NCI-H187 treated with DMSO at 0.1 percent for 48 hours (cell line): ENCODE results near the gene TULP1.
"Not testable (repeated sequence)": the region's sequence is repeated elsewhere in the genome, so short reads cannot be mapped to it uniquely, and the experiment has no call there.

Experiments used
- DNase-seq: peaks from one replicate; lab custom pipeline; 2025; lab: John Stamatoyannopoulos, UW

Gene TULP1

DNA sequence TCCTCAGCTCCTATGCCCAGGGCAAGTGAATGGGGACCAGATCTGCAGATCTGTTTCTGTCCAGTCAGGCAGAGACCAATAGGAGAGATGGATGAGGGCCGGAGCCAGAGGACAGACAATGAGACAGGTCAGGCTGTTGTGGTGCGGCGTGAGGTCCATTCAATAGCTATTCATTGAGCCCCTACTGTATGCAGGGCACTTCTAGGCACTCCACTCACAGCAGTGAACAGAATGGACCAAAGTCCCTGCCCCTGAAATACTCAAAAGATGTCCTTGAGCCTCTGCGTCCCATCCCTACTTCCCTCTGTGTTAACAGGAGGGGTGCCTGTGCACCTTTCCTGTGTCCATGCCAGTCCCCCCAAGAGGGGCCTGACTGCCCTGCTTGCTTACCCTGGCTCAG lies 8.5 kb upstream of the TULP1 start:
- no peak for DNase-seq

DNA sequence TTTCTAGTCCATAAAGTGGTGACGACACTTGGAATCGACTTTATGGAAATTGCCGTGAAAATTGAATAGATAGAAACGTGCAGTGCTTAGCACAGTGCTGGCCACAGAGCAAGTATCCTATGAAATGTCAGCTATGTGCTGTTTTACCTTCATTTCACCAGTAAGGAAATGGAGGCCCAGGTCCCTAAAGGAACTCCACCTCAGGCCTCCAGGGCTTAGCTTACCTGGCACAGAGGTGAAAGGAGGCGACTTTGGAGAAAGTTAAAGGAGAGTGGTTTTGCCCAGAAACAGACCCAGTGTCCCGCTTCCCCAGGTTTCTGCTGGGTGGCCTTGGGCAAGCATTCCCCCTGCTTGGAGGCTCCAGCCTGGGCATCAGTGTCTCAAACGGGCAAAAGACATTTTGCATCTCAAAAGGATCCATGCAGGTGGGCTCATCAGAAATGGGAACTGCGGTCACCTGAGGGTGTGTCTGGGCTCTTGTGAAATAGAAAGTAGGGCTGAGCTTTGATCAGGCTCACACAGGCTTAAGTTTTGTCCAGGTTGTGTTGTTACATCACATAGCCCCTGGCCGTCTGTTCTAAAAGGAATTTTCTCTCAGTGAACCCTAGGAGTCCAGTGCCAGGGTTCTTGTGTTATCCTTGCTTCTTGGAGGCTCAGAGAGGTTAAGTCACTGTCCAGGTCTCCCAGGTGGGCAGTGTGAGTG lies 6.8 kb upstream of the TULP1 start:
- no peak for DNase-seq

DNA sequence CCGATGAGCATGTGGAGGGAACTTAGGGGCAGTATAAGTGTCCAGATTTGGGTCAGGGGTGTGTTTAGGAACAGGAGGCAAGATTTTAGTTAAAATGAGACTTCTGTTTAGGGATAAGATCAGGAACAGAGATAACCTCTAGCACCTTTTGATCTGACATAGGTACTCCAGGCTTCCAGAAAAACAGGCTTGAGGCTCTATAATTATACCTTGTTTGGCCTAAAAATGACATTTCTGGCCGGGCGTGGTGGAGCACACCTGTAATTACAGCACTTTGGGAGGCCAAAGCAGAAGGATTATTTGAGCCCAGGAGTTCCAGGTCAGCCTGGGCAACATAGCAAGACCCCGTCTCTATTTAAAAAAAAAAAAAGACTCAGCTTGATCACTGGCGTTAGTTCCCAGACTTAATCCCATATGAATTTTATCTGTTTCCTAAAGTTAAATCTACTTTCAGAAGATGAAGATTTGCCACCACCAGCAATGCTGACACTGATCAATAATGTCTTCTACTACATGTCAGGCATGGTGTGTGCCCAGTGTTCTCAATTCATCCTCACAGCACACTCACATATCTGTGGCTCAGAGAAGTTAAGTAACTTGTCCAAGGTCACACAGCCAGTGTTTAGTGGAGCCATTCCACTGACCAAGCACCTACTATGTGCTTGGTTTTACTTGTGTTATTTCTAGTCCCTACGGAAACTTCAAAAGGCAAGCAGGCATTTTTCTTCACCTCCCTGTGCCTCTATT lies 6.0 kb upstream of the TULP1 start:
- DNase-seq = no peak

DNA sequence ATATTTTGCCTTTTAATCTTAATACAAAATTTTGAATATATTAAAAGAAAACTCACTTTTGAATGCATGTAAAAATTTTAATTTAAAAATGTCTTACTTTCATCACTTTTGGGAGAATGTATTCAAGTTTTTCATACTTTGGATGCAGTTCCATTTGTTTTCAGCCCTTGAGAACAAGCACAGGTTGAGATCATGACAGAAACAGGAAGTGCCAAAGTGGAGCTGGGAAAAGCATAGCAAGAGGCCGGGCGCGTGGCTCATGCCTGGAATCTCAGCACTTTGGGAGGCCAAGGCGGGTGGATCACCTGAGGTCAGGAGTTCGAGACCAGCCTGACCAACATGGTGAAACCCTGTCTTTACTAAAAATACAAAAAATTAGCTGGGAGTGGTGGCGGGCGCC lies 5.3 kb upstream of the TULP1 start:
- DNase-seq = not testable (repeated sequence)

DNA sequence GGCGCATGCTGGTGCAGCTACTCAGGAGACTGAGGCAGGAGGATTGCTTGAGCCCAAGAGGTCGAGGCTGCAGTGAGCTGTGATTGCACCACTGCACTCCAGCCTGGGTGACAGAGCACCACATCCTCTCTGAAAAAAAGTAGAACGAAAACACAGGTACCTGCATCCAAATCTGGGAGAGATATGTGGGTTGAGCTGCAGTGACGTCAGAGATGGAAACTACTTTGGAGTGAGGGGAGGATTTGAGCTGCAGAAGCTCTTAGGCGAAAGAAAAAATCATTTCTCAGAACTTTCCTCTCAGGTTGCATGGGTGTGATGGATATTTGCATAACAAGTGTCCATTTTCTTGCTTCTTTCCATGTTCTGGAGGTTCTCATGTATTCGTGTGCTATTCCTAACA lies 4.0 kb upstream of the TULP1 start:
- no peak for DNase-seq

DNA sequence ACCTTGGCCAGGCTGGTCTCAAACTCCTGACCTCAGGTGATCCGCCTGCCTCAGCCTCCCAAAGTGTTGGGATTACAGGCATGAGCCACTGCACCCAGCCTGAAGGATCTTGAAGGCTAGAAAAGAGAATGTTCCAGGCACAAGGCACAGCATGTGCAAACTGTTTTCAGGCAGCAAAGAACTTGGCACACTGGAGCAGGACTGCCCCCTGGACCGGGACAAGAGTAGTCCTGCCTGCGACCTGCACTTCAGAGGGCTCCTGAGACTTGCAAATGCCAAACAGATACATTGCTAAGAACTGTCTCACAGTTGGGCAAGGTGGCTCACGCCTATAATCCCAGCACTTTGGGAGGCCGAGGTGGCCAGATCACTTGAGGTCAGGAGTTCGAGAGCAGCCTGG lies 3.2 kb upstream of the TULP1 start:
- not testable (repeated sequence) for DNase-seq

DNA sequence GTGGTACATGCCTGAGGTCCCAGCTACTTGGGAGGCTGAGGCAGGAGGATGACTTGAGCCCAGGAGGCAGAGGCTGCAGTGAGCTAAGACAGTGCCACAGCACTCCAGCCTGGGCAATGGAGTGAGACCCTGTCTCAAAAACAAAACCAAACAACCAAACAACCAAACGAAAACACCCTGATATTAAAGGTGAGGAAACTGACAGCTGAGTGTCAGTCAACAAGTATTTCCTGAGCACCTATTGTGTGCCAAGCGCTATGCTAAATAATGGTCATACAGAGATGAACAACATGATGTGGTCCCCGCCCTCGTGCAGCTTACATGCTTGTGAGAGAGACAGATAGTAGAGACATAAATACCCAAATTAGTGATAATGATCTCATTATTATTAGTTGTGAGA lies 1.9 kb upstream of the TULP1 start:
- DNase-seq = no peak

DNA sequence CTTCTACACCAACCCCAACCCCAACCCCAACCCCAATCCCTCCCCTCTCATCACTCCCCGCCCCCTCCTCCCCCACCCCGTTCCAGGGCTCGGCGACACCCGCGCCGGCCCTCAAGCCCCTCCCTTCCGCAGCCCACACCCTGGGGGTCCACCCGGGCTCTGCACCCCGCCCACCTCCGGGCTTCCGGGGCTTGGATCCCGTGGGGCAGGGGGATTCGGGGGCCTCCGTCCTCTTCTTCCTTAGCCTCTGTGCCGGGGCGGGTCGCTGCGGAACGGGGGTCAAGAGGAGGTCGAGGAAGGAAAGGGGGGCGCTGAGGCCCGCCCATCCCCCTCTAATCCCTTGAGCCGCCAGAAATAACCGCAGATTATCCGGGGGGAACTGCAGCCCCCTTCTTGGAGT lies 690 bp downstream of the TULP1 start:
- no peak for DNase-seq

DNA sequence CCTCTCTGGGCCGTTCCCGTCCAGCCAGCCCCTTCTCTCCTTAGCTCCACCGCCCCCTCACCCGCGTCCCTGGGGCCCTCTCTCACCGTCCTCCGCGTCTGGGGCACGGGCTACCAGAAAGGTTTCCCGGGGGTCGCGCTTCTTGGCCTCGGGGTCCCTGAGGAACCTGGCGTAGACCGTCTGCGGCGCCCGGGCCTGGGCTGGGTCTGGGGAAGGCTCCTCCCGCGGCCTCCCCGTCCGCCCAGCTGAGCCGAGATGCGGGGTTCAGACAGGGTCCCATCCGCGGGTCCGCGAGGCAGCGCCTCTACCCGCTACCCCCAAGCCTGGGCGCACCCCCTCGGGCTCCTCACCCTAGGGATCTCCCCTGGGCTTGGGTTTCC lies 1.1 kb downstream of the TULP1 start:
- no peak for DNase-seq

DNA sequence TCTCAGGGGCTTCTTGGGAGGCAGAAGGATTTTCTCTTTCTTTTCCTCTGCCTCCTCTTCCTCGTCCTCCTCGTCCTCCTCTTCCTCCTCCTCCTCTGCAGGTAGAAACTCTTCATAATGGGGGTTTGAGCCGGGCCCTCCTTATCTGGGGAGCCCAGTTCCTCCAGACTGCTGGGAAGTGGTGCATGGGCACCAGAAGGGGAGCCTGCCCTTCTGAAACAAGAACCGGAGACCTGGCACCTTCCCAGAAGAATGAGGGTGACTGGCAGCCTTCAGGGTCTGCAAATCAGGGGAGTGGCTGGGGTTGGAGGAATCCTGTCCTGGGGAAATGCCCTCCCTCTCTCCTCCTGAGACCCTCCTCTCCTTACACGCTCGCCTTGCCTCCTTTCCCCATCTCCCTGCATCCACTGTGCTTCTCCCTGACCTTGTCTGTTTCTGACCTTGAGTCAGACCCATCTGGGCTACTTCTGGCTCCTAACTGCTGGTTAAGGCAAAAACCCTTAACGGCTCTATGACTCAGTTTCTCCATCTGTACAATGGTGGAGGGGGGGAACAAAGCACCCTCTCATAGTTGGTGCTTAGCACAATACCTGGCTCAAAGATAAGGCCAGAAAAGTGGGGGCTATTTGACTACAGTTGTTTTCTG lies 1.7 kb downstream of the TULP1 start:
- DNase-seq = no peak

DNA sequence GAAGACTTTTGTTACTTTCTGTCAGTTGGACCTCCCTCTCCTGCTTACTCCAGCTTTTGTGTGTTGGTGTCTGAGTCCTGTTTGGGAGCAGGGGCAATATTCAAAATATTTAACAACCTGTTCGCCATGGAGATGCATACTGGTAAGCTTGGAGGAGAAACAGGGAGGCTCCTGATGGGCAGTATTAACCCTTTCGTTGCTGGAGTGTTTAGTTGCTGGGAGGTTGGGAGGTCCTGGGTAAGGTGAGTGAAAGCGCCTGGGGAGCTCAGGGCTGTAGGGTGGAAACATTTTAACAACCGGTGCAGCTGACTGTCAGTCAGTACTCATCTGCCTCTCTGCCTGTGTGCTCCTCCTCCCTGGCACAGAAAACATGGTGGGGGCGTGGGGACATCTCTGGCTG lies 4.2 kb downstream of the TULP1 start:
- no peak for DNase-seq

DNA sequence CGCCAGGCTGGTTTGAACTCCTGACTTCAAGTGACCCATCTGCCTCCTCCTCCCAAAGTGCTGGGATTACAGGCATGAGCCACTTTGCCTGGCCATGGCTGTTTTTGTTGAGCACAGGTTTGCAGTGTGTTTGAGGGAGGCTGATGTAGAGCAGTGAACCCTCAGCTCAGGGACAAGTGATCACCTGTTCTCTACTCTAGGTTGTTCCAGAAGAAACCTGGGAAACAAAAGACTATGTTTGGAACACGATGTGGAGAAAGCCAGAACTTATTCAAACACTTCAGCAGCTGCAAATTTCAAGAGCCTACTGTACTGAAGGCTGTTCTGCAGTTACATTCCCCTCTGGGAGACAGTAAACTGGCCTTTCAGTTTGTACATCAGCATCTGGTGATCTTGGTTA lies 4.7 kb downstream of the TULP1 start:
- DNase-seq = no peak

DNA sequence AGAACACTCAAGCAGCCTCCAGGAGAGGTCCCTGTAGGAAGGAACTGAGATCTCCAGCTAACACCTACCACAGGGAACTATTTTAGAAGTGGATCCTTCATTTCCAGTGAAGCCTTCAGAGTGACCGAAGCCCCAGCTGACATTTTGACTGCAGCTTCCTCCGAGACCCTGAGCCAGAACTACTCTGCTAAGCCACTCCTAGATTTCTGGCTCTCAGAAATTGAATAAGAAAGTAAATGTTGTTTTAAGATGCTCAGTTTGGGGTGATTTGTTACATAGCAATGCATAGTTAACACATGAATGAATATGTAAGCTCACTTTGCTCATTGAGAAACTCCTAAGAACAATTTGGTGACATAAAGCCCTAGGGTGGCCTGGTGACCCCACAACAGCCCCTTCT lies 5.5 kb downstream of the TULP1 start:
- no peak for DNase-seq

DNA sequence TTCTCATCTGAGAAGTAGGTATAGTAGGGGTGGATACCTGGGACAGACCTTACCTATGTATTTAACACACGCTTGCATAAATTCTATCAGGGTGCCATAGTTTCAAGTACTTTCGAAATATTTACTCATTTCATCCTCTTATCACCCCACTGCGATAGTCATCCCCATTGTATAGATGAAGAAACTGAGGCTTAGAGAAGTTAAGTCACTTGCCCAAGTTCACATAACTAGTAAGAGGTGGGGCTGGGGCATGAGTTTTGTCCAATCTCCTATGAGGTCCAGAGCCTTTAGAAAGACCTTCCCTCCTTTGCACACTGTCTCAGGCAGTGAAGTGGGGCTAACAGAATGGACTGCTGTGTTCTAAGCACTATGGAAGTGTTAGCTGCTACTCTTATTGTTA lies 6.2 kb downstream of the TULP1 start:
- no peak for DNase-seq

DNA sequence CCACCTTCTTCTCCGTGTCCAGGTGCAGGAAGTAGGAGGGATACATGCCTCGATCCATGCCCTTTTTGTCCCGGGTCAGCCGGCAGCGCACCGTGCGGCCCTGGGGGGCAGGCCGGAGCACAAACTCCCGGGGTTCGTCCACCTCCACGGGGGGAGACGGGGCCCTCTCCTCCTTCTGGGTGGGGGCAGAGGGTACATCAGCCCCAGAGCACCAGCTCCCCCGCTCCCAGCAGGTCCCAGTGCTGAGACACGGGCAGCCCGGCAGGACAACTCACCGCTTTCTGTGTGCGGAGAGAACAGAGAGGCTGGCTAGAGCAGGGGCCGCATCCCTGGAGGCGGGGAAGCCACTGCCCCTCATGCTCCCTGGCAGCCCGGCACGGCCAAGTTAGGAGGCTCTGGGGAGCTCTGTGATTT lies 6.7 kb downstream of the TULP1 start:
- no peak for DNase-seq

DNA sequence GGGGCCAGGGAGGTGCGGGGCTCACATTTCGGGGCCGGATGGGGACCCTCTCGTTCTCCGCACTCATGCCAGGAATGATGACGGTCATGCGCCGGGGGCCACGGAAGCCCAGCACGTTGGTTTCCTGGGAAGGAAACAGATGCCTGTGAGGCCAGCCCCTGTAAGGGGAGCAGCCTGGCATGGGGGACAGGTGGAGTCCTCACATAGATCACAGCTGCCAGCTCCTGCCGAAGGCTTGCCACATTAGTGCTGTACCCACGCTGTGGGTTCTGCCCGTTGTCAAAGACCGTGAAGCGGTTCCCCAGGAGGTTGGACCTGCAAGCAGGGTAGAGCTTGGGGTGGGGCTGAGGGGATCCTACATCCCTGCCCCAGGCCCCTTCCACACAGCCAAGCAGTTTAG lies 9.2 kb downstream of the TULP1 start:
- DNase-seq = no peak

DNA sequence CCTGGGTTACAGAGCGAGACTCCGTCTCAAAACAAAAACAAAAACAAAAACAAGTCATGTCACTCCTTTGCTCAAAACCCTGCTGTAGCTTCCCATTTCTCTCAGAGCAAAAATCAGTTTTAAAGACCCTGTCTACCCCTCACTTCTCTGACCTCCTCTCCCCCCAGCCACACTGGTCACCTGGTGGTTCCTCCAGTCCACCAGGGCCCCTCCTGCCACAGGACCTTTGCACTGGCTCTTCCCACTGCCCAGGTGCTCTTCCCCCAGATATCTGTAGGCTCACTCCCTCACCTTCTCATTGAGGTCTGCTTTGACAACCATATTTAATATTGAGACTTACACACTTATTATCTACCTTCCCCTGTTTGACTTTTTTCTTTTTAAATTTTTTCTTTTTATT lies 10.9 kb downstream of the TULP1 start:
- no peak for DNase-seq

DNA sequence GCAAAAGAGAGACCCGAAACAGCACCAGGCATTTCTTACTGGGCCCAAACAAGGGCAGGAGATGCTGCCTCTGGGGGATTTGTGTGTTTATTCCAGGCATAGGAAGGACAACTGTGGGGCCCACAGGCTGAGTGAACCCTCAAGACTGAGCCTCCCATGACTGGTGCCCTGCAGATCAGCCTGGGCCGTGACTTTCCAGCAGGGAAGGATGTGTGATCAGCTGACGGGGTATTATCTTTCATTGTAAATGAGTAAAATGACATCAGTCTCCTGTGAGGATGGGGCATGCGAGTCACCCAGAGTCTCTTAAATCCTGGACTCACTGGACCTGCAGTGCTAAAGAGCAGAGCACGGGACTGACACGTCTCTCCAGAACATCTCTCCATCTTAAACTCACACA lies 11.9 kb downstream of the TULP1 start:
- DNase-seq = no peak

DNA sequence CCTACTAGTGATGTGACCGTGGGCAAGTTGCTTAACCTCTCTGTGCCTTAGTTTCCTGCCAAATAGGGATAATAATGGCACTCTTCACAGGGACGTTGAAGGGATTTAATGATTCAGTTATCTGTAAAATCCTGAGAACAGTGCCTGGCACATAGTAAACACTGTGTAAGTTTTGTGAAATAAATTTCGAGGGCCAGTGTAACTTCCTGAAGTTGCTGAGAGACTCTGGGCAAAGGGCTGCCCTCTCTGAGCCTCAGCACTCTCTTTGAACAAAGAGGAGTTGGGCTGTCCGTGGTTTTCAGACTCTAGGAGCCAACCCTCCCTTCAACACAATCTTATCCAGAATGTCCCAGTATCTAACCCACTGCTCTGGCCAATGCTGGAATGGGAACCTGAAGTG lies 13.3 kb downstream of the TULP1 start:
- DNase-seq = no peak

DNA sequence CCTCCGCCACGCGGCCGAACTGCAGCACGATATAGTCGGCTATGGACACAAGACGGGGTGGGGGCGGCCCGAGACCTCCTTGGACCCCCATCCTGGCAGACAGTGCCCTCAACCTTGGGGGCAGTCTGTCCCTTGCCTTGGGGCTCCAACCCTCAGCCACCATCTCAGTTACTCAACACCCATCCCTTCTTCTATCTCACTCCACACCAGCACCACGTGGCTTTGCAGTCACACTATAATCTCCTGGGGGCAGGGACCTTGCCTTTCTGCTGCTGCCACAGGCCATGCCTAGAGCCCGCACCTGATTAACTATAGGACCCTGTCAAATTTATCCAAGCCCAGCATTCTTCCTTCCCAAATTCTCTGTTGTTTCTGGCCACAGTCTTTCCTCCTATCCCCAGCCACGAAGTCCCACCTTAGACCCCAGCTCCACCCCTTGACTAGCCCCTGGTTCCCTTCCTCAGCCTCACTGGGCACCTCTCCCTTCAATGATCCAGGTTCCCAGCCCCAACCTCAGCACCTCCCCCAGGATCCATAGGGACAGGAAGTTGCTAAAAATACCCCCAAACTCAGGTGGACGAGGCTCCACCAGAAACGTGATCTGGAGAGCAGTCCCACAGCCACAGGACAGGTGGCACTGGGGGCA lies 14.2 kb downstream of the TULP1 start:
- no peak for DNase-seq

DNA sequence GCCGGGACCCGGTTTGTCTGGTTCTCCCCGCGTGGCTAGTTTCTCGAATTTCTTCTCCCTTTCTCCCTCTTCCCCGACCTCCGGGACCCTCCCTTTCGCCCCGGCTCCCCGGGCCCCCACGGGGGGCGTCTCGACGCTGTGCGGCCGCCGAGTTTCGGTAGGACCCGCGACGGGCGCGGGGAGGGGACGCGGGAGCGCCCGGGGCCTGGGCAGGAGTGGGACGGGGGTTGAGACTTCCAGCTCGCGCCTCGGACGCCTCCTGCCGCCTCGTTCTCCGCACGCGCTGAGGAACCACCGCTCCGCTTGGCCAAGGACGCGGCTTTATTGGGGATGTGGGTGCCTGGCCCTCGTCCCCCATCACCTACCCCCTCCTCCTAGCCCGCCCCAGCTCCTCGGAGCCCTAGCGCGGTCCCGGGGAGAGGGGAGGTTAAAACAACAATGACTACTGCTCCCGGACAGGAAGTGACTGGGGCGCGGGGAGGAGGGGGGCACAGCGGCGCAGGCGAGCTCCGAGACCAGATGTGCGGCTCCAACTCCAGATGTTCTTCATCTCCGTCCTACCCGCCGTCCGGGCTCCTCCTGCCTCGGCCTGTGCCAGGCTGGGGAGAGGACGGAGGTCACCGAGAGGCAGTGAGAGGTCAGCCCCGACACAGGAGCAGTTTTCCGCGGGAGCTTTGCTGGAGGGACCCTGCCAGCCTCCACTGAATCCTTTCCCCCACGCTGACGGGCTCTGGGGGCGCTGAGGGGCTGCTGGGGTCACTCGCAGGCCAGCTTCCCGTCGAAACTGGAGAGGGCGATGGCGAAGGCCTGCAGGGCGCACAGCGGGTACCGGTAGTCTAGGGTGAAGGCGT lies 14.9 kb downstream of the TULP1 start:
- DNase-seq = no peak
